MM.1S (cell line): ENCODE data around the gene IL17RB.

Experiments used
- CTCF ChIP-seq: fragments of 300-600 bp; sonication (generic); IDR thresholded peaks from 2 replicates; pipeline ENCODE4 v1.5.1; 2016; ENCODE audit warnings: antibody characterized with exemption, low read length, mixed read lengths
- EZH2 ChIP-seq: fragments of 300-600 bp; sonication (generic); optimal IDR thresholded peaks from 2 replicates; pipeline ENCODE3; 2017; ENCODE audit warnings: low read depth, mild to moderate bottlenecking, antibody characterized with exemption, low read length, mixed read lengths

DNA sequence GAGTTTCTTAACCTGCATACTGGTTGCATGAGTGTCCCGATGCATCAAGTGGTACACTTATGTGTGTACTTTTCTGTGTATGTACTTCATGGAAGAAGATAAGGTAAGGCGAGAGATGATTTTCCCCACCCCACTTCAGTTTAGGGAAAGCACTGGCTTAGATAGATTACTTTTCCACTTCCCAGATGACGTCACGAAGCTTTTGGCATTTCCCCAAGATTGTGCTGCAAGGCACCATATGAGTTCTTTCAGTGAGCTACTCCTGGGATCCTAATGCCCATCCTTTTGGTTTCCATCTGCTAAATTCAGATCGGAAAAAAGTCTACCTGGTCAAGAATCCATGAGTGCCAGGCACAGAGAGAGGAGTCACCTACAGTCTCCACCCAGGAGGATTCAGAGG lies 4.5 kb downstream of the IL17RB start:
- TF ChIP-seq CTCF (no peak), EZH2 (no peak)
